Activated CD4-positive, alpha-beta T cell treated with anti-CD3 and anti-CD28 coated beads, Interleukin-2, Interleukin-6, amounts not matched to agents 100 ng/mL and 50 ng/mL, durations not matched to agents 16 hours and 8 hours (primary cell): ENCODE data around the gene MSN.
"Not testable (repeated sequence)": the region's sequence is repeated elsewhere in the genome, so short reads cannot be mapped to it uniquely, and the experiment has no call there.

ENCODE experiments used
- DNase-seq: peaks from one replicate; pipeline ENCODE4 v3.0.0-alpha.2; 2020

Gene MSN

DNA sequence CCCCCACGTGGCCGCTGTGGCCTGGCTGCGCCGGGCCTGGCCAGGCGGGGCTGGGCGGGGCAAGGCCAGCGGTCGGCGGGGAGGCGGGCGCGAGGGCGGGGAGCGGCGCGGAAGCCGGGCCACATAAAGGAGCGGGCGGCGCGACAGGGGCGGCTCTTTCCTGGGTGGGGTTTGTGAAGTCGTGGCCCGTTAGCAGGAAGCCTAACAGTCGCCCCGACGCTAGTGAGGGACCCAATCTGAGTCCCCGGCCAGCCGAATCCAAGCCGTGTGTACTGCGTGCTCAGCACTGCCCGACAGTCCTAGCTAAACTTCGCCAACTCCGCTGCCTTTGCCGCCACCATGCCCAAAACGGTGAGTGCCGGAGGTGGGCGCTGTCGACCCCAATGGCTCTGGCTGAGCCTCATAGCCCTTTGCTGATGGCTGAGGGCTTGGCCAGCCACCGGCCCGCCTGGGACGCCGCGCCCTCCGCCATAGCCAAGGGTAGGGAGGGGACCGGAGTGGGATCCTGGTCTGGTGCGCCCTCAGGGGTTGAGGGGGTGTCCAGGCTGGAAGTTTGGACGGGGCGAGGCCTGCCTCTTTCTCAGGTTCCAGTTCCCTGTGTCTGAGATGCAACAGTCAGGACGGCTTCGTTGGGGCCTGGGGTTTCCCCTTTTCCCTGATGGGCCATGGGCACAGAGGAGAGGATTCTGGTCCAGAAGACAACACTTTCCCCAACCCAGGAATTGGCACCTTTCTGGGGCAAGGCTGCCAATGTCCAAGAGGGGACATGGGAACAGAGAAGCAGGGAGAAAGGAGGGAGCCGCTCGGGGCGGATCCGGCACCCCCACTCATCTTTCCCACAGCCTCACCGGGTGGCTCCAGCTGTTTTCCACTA lies at the start of gene MSN:
Gene MSN, plus strand, starts transcription at position 152 of the 874 bp plus-strand sequence. Its CDS starts 188 bp downstream, at position 340.
- DNase-seq, result peak; percentile 86

DNA sequence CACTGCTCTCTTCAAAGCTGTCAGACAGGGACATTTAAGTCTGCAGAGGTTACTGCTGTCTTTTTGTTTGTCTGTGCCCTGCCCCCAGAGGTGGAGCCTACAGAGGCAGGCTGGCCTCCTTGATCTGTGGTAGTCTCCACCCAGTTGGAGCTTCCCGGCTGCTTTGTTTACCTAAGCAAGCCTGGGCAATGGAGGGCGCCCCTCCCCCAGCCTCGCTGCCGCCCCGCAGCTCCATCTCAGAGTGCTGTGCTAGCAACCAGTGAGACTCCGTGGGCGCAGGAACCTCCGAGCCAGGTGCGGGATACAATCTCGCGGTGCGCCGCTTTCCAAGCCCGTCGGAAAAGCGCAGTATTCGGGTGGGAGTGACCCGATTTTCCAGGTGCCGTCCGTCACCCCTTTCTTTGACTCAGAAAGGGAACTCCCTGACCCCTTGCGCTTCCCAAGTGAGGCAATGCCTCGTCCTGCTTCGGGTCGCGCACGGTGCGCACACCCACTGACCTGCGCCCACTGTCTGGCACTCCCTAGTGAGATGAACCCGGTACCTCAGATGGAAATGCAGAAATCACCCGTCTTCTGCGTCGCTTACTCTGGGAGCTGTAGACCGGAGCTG lies 47.3 kb upstream of the MSN start:
- DNase-seq, result not testable (repeated sequence)

DNA sequence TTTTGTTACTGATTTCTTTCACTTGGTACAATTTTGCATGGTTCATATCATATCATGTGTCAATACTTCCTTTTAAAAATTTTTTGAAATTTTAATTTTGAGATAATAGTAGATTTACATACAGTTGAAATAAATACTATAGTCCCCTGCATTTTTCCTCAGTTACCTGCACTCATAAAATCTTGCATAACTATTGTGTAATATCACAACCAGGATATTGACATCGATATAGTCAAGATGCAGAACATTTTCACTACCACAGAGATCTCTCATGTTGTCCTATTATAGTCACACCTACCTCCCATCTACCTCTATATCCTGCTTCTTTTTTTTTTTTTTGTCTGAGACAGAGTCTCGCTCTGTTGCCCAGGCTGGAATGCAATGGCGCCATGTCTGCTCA lies 36.7 kb upstream of the MSN start:
- DNase-seq, result no peak

DNA sequence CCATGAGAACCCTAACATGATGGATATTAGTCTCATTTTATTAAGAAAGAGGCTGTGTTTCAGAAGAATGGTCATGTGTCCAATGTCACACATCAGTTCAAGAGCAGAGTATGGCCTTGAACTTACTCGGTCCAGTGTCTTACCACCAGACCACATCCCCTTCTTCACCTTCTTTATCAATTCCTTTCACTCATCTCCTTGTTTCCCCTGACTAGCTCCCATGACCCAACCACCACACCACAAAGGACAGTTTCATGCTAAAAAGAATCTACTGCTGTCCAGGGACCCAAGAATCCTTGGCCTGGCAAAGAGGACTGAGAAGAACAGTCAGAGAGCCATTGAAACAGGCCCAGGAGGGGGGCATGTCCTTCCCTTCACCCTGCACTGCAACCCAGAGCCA lies 33.6 kb upstream of the MSN start:
- no peak for DNase-seq

DNA sequence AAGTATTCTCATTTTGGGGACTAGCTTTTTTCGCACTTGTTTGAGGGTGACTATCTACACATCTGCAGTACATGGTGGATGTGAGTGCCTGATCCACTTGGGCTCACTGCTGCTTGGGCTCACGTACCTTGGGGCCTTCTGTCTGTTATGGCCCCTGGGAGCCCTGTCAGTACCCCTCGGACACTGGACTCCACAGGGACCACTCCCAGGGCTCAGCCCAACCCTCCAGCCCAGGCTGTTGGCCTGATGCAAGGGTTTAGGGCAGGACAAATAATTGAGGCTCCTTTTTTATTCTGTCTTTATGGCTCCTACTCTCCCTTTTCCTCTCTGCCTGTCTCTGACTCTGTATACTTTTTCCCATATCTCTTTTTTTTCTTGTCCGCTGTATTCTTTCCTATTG lies 32.7 kb upstream of the MSN start:
- DNase-seq, result no peak

DNA sequence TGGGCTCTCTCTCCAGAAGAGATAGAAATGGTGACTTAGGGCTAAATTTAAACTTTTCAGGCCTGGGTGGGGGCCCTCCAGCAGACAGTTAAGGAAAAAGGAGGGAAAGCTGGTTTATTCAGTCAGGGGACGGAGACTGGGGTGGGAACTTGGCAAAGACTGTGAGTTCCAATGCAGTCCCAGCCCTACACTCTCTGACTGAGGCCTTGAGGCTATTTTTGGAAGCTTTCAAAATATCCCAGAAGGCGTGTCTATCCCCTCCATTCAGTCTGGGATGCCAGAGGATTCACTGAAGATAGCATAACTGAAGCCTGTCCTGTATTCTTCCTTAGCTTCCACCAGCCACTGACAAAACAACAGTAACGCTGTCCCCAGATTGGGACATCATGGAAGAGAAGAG lies 32.1 kb upstream of the MSN start:
- DNase-seq, result no peak

DNA sequence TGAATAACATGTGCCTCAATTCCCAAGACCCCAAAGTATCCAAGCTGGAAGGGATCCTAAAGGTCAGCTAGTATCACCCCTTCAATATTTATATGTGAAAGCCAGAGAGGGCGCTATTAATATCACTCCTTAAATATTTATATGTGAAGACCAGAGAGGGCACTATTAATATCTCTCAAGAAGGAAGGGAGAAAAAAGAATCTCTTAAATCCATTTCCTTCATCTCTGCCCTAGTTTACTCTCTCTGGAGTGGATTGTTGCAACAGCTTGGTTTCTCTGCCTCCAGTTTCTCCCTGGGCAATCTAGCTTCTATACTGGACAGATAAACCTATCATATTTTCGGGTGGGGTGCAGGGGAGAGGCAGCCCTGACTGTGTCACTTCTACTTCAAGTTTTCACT lies 31.6 kb upstream of the MSN start:
- DNase-seq, result no peak

DNA sequence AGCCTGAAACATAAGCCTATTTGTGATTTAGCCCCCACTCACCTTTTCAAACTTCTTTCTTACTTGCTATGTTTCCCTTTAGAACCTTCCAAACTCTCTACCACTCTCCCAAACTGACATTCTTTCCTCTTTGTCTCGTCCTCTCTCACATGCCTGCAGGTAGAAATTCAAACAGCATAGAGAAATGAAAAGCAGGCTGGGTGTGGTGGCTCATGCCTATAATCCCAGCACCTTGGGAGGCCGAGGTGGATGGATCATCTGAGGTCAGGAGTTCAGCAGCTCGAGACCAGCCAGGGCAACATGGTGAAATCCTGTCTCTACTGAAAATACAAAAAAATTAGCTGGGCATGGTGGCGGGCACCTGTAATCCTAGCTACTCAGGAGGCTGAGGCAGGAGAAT lies 31.2 kb upstream of the MSN start:
- DNase-seq, result not testable (repeated sequence)

DNA sequence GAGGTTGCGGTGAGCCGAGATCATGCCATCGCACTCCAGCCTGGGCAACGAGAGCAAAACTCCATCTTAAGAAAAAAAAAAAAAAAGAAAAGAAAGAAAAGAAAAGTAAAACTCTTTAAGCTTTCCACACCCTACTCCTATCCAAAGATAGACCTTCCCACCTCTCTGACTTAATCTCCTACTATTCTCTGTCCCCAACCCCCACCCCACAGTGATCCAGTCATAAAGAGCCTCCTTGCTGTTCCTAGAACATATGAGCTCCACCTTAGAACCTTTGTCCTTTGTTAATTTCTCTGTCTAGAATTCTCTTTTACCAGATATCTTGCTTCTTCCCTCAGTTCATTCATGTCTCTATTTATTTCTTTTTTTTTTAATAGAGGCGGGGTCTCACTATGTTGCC lies 30.1 kb upstream of the MSN start:
- DNase-seq, result no peak

DNA sequence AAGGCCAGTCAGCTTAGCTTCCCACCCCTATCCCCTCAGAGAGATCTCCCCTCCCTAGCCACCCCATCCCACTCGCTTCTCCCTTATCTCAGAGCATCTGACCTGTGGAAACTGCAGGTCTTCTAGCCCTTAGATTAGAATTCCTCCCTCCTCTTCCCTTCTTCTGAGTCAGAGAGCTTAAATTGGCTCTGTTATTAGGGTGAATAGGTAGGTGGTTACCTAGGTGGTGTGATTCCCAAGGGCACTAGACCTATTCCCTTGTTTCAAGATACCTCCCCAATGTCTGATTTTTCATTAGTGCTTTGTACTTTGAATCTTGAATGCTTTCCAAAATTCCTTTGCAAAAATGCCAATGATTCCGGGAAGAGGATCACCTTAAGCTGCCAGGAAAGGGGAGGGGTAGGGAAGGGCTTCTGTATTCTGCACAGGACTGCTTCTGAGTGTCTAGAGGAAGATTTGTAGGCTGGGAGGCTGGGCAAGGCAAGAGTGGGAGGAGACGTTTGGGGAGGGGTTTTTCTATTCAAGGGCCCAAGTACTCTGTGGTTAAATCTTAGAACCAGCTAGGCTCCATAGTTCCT lies 24.5 kb upstream of the MSN start:
- no peak for DNase-seq

DNA sequence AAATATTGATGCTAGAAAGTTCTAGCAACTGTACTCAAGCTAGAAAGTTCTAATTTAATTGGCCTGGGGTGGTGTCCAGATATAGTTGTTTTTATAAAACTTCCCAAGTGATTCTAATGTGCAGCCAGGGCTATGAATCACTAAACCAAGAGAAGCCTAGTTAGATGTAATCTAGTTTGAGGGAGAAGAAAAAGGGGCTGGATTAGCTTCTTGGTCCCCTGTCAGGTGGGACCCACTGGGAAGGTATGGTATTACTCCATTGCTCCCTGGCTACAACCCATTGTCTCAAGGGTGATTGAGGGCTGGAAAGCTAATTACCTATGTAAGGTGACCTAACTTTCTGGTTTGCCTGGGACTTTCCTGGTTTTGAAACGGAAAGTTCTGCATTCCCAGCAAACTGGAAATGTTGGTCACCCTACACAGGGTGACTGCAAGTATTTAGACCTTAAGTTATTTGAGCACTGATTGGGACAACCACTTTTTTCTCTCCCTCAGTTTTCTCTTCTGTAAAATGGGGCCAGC lies 23.9 kb upstream of the MSN start:
- no peak for DNase-seq

DNA sequence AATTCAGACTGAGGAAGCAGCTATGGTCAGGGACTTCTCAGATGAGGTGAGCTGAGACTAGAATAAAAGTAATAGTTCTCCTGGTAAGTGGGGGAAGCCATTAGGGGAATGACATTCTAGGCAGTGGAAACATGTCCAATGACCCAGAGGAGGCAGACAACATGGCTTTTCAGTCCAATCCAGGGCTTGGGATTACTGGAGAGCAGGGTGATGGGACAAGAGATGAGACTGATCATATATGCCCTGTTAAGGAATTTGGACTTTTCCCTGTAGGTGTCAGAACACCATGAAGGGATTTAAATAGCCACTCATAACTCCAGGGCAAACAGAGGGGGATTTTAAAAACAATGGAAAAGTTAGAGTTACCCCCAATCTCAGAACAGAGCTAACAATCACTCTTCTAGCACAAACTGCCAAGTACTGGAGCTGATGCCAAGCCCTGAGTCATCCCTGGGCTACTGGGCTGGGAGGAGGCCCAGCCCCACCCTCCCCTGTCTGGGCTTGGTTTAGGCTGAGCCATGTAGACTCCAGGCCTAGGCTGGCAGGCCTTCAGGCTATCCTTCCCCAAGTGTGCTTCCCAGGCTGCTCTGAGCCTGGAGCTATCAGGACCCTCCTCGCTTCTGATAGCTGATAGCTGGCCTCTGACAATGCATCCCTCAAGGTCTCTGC lies 22.7 kb upstream of the MSN start:
- no peak for DNase-seq

DNA sequence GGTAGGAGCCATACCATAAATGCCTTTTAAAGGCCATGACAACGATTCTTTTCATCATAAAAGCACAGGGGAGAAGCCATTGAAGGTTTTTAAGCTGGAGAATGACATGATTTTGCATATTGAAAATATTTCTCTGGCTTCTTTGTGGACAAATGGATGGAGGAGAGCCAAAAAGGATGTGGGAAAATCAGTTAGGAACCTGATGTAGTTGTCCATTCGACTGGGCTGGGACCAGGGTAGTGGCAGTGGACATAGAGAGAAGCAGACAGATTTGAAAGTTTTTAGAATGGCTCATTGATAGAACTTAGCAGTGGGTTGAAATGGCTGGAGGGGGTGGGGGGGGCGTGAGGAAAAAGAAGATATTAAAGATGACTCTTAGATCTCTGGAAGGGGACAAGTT lies 19.7 kb upstream of the MSN start:
- no peak for DNase-seq

DNA sequence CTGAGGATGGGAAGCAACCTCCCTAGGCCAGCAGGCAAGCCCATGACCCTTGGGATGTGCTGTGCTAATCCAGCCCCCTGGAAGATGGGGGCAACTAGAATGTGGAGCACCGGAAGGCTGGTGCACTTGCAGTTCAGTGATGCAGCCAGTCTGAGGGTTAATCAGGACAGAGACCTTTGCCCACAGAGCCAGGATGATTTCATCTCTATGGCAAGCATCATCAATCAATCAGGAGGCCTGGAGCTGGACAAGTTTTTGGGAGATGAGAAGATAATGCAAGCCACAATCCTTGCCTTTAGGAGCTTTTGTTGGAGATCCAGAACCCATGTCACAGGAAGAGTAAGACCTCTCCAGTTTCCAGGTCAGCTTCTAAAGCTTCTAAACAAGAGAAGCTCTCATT lies 15.4 kb upstream of the MSN start:
- DNase-seq, result no peak

DNA sequence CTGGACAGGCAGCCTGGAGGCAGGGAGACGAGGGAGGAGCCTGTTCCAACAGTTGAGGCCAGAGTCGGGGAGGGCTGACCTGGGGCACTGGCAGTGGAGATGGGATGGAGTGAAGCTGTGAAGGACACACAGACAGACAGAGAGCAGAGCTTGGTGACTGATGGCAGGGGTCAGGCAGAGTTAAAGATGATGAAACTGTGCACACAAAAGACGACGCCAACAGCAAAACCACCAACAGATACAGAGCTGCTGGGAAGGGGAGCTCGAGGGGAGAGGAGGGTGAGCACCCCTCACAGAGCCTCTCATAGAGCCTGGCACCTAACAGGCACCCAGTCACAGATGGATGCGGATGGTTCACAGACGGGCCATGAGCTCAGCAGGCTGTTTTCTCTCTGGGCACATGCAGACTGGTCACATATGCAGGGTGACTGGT lies 10.4 kb upstream of the MSN start:
- DNase-seq, result not testable (repeated sequence)

DNA sequence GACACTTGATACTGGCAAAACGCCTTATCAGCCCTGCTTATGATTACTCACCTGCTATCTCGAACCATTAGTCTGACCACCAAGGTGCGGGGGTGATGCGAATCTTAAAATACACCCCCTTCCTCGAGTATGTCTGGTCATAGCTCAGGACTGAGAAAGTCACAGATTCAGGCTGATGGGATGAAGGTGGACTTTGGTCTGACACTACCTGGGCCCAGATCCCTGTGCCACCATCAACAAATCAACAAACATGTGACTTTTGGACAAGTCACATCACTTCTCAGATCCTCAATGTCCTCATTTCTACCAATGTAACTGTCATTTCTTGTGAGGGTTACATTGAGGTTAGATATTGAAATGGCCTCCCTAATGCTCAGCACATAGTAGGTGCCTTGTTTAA lies 9.8 kb upstream of the MSN start:
- DNase-seq, result no peak

DNA sequence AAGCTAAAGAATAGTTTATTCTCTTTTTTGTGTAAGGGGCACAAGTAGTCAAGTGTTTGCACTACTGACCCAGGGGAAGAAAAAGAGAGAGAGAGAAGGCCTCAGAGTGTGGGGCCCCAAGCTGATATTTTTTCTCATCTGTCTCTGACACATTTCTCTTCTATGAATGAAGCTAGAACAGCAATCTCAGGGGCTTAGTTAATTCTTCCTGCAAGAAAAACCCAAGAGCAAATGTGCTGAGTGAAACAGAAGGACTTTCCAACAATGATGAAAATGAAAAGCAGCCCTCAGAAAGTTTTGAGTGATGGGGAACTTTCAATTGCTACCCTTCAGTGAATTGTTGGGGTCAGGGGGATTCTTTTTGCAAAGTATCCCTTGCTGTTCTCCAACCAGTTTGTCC lies 9.2 kb upstream of the MSN start:
- no peak for DNase-seq

DNA sequence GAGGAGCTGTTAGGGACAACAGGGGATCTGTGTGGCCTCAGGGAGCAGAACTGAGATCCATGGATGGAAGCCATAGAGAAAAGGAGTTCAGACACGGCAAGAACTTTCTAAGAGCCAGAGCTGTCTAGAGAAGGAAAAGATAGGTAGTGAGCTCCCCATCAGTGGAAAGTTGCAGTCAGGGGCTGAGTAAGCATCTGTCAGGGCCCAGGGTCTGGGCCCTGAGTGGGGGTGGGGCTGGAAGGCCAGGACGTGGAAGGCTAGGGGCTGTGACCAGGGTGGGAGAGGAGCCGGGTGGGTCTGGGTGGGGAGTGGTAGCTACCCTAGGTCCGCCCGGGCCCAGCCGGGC lies 324 bp upstream of the MSN start:
- no peak for DNase-seq

DNA sequence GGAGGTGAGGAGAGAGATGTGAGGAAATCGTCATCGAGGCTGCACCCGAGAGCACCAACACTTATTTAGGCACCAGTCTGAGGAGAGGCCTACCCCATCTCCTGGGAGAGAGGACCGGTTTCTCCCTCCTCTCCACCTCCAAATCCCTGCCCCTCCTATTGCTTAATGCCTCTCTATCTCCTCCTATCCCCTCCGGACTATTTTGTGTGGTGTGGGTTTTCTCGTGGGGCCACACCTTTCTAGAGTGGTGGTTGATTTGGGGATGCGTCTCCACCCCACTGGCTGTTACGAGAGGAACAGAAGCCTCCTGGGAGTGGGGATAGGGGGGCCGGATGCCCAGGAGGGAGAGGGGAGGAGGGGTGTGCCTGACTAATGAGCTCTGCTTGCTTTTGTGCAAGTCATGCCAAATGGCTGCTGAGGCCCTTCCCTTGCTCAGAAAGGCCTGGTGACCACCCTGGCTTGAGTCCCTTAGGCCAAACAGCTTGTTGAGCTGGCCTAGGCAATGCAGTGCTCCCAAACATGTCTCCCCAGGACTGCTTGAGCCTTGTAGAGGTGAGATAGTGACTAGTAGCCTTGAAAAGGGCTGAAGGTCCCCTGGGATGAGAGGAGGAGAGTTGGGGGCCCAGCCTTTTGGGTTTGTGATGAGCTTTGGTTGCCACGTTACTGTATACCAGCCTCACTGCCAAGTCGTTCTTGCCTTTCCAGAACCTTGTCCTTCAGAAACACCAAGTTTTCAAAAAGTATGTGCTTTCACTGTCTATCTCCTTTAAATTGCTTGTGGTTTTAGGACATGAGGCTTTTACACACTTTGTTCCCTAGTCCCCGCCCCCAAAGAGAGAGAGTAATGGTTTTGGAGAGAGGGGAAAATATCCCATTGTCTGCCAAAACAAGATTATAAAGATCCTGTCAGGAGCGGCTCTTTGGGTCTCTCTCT lies 1.2 kb downstream of the MSN start:
- peak; percentile 73 for DNase-seq

DNA sequence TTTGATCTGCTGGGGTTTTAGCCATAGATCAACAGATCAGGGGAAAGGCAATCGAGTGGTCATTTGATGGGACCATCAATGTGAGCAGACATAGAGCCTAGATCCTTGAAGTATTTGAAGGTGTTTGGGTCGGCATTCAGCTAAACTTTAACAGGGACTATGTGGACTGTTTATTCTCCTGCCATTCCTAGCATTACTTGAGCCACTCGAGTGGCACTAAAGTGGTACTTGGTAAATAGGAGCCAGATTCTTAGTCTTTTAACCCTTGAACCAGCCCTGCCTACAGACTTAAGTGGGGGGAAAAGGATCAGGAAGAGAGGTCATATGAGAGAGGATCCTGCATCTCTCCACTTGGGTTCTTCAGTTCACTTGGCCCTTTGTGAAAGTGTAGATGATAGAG lies 3.8 kb downstream of the MSN start:
- DNase-seq, result no peak

DNA sequence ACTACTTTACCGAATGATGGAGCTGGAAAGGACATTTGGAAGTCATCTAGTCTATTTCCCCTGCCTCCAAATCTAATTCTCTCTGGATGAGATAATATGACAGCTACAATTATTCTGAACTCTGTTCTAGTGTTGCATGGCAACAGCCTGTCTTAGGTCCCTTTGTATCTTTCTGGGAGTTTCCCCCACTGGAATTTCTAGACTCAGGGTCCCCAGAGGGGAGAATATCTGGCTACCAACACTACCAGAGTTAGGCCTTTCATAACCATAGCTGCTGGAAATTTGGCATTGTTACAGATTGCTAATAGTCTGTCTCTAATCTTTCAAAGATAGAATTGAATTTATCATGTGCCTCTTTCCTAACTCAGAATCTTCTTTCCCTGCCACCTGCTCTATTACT lies 4.5 kb downstream of the MSN start:
- DNase-seq, result no peak

DNA sequence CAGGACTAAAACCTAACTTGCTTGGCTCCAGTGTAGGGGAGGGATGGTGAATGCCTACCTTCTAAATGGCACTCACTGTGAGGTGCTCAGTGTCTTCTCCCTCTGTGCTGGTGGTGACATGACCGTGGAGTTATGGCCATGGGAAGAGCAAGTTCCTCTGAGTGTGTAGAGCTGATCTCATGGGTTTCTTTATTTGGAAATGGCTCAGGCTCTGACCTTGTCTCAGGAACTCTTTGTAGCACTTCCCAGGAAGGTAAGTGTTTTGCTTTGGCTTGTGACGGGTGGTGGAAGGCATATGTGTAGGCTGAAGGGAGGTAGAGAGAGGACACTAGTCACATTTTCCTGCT lies 6.4 kb downstream of the MSN start:
- DNase-seq, result no peak
